Ovary (tissue), 3 donors: ENCODE measurements around the gene ZNF839.

Source experiments
- EP300 ChIP-seq: sonication (generic); formaldehyde crosslinking; IDR thresholded peaks from one replicate; pipeline ENCODE4 v1.6.1; 2017; ENCODE audit warnings: antibody characterized with exemption
- POLR2A ChIP-seq: fragments of 450-650 bp; IDR thresholded peaks from one replicate; pipeline ENCODE4 v1.6.1; 2017; ENCODE audit warnings: antibody characterized with exemption, mild to moderate bottlenecking, moderate library complexity
- TF ChIP-seq, protein P1 (sequence below), 3 donors: fragments of 450-650 bp in 2 of 3; fragments of 200-600 bp in 1 of 3; IDR thresholded peaks; one replicate each; pipeline versions ENCODE4 v1.5.1 to v1.8.0; 2016 to 2022; ENCODE audit warnings: antibody characterized with exemption in 3 of 3, mild to moderate bottlenecking in 1 of 3
- donor health status: DM: no; HTN: no; CAD: no.

DNA sequence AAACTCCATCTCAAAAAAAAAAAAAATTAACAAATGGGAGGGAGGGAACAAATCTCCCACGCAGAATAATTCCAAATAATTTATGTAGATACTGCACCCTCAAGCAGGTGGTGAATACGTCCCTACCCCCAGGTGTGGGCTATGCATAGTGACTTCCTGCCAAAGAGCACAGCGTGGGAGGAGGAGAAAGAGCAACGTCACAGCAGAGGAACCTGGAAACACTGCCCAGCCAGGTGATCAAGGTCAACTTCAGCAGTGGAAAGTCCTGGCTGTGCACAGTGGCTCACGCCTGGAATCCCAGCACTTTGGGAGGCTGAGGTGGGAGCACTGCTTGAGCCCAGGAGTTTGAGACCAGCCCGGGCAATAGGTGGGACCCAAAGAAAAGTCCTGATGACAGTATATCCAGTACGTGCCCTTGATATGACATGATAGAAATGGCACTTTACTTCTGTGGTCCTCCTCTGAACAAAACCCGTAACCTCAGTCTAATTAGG, 33.6 kb downstream of the ZNF839 start:
- TF ChIP-seq POLR2A (no peak), EP300 (no peak)
- TF ChIP-seq, protein P1, sequence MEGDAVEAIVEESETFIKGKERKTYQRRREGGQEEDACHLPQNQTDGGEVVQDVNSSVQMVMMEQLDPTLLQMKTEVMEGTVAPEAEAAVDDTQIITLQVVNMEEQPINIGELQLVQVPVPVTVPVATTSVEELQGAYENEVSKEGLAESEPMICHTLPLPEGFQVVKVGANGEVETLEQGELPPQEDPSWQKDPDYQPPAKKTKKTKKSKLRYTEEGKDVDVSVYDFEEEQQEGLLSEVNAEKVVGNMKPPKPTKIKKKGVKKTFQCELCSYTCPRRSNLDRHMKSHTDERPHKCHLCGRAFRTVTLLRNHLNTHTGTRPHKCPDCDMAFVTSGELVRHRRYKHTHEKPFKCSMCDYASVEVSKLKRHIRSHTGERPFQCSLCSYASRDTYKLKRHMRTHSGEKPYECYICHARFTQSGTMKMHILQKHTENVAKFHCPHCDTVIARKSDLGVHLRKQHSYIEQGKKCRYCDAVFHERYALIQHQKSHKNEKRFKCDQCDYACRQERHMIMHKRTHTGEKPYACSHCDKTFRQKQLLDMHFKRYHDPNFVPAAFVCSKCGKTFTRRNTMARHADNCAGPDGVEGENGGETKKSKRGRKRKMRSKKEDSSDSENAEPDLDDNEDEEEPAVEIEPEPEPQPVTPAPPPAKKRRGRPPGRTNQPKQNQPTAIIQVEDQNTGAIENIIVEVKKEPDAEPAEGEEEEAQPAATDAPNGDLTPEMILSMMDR (IDR thresholded peaks at IDR 0.05) = no peak
